ENCODE results near the gene BBS5. TPM values are rescaled to one million over a fixed set of nuclear protein-coding genes. Genes with fewer than 3 reads are reported as not detected.
A peak's percentile ranks its signal among the peaks of the same experiment; 100 is the strongest.

BBS5 gene
- total RNA-seq, 2 experiments from 2014 or later, result 1.3 to 1.4 TPM

DNA sequence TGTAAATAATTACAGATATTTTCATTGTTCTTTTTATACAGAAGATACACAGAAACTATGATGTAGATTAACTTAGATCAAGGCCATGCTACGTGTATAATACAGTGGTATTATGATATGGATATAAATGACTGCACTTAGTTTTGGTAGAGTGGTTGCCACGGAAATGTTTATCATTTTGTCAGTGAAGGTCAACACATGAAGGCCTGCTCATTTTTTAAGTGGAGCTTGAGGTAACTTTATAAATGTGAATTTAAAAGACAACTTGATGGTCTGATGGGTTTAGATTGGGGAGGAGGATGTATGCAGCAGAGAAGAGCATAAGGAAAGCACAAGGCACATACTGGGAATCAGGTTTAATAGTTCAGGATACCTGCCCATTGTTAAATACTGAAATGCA is 14.4 kb upstream of the BBS5 start:
- Mint-ChIP-seq H3K36me3 (ENCODE audit: low read depth) (no peaks in the 10 kb centered on the region), H3K27ac (no peak overlapping the region), H3K27me3 (peaks cover 2% of the 10 kb centered on the region), H3K4me3 (no peak overlapping the region), H3K9me3 (no peaks in the 10 kb centered on the region), H3K4me1 (no peaks in the 10 kb centered on the region)
- ChIA-PET POLR2A (no interaction called here), CTCF (interaction anchor here (0.9 kb wide), 1 partner anchor 15 kb away, joined by 3 read pairs; the partner anchor contains the start of gene BBS5)
- peak; percentile 18 for DNase-seq

DNA sequence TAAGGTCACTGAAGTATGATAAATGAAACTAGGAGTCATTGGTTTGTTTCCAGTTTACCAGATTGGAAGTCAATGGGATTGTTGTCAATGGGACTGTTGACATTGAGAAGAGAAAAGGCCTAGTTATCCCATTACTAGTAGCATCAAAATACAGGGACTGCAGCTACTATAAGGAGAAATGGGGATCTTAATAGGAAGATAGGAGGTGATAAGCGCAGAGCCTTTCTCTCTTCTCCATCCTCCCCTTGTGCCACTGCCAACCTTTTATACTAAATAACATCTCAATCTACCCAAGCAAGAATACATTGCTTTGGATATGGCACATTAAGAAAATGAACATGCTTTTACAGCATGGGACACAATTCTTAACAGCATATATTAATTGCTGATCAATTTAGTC is 10.5 kb upstream of the BBS5 start:
- Mint-ChIP-seq H3K27me3 (peaks cover 2% of the 10 kb centered on the region), H3K4me1 (no peaks in the 10 kb centered on the region), H3K27ac (no peak overlapping the region), H3K36me3 (ENCODE audit: low read depth) (no peaks in the 10 kb centered on the region), H3K9me3 (no peaks in the 10 kb centered on the region), H3K4me3 (no peak overlapping the region)
- DNase-seq, result no peak
- ChIA-PET CTCF (interaction anchor here (1.0 kb wide), 1 partner anchor 10 kb away, joined by 3 read pairs; the partner anchor contains the start of gene BBS5), POLR2A (no interaction called here)

GRCh38 chr2:169469952-169470572 is 9.2 kb upstream of the BBS5 start:
- no peaks in the 10 kb centered on the region for H3K4me1 Mint-ChIP-seq
- H3K9me3 Mint-ChIP-seq, result no peaks in the 10 kb centered on the region
- CTCF ChIA-PET, result interaction anchor here (1.0 kb wide), 1 partner anchor 9 kb away, joined by 3 read pairs; the partner anchor contains the start of gene BBS5
- no peak overlapping the region for H3K4me3 Mint-ChIP-seq
- H3K27me3 Mint-ChIP-seq, result no peaks in the 10 kb centered on the region
- no peaks in the 10 kb centered on the region for H3K36me3 Mint-ChIP-seq (ENCODE audit: low read depth)
- H3K27ac Mint-ChIP-seq, result no peak overlapping the region
- POLR2A ChIA-PET, result no interaction called here
- no peak for DNase-seq

GRCh38 chr2:169472249-169472648 is 7.0 kb upstream of the BBS5 start:
- CTCF ChIA-PET, result interaction anchor here (1.0 kb wide), 1 partner anchor 9 kb away, joined by 5 read pairs; no protein-coding TSS in a partner anchor
- H3K27me3 Mint-ChIP-seq, result no peaks in the 10 kb centered on the region
- POLR2A ChIA-PET, result no interaction called here
- H3K27ac Mint-ChIP-seq, result no peak overlapping the region
- DNase-seq, result no peak
- no peaks in the 10 kb centered on the region for H3K4me1 Mint-ChIP-seq
- H3K36me3 Mint-ChIP-seq (ENCODE audit: low read depth), result no peaks in the 10 kb centered on the region
- H3K4me3 Mint-ChIP-seq, result no peak overlapping the region
- no peaks in the 10 kb centered on the region for H3K9me3 Mint-ChIP-seq

GRCh38 chr2:169476459-169476858 is 2.8 kb upstream of the BBS5 start:
- Mint-ChIP-seq H3K27ac (no peak overlapping the region), H3K36me3 (ENCODE audit: low read depth) (no peaks in the 10 kb centered on the region), H3K27me3 (no peaks in the 10 kb centered on the region), H3K4me1 (peaks cover 18% of the 10 kb centered on the region), H3K9me3 (no peaks in the 10 kb centered on the region), H3K4me3 (no peak overlapping the region)
- DNase-seq, result no peak
- CTCF ChIA-PET, result no interaction called here
- POLR2A ChIA-PET, result no interaction called here

DNA sequence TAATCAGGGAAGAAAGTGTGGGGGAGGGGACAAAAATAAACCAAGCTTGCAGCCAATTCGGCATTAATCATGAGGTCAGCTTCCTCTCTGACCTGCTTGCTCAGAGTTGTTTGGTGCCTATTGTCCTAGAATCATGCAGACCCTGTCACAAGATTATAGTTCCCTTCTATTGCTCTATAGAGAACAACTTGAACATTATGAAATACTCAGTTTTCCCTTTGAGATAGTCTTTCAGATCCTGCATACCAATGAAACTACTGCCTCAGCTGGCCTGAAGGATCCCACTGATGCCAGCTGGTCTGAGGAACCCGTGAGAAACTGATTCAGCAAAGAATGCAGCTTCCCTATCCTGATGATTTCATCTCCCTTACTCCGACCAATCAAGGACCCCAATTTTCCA is 955 bp upstream of the BBS5 start:
- ChIA-PET POLR2A (no interaction called here), CTCF (interaction anchor here (1.0 kb wide), 2 partner anchors 10 to 23 kb away, joined by 3 to 4 read pairs; no protein-coding TSS in a partner anchor)
- Mint-ChIP-seq H3K4me1 (peaks cover 18% of the 10 kb centered on the region), H3K9me3 (no peaks in the 10 kb centered on the region), H3K27me3 (no peaks in the 10 kb centered on the region), H3K36me3 (ENCODE audit: low read depth) (no peaks in the 10 kb centered on the region), H3K4me3 (peak overlapping the region; percentile 57), H3K27ac (peak overlapping the region; percentile 1)
- no peak for DNase-seq

- H3K4me1 Mint-ChIP-seq, result peaks cover 18% of the 10 kb centered on the region
- H3K27me3 Mint-ChIP-seq, result no peaks in the 10 kb centered on the region
- no peak for DNase-seq
- ChIA-PET POLR2A (no interaction called here), CTCF (interaction anchor here (0.9 to 1.8 kb wide), 5 partner anchors 9 to 23 kb away, joined by 3 to 10 read pairs (median 3); no protein-coding TSS in a partner anchor)
- H3K36me3 Mint-ChIP-seq (ENCODE audit: low read depth), result no peaks in the 10 kb centered on the region
- H3K27ac Mint-ChIP-seq, result peak overlapping the region; percentile 65
- peak overlapping the region; percentile 84 for H3K4me3 Mint-ChIP-seq
- H3K9me3 Mint-ChIP-seq, result no peaks in the 10 kb centered on the region
Measured at GRCh38 chr2:169478745-169479256, 493 bp upstream of the BBS5 start.

DNA sequence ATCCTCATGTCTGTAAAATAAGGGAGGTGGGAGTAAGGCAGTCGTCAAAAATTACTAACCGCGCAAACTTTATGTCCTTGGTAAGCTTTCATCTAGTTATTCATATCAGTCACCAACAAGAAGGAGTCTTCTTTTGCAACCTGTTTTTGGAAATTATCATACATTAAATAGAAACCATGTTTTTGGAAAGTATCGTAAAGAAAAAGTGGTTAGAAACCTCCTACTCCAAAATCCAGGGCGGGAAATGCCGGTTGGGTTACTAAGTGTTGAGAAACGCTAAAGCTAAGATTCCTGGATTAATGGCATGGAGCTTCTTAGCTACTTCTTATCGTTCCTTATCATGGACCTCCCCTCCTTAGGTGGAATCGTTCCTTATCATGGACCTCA is 778 bp downstream of the BBS5 start:
- Mint-ChIP-seq H3K36me3 (ENCODE audit: low read depth) (no peaks in the 10 kb centered on the region), H3K4me3 (peak overlapping the region; percentile 84), H3K27ac (no peak overlapping the region), H3K4me1 (peaks cover 18% of the 10 kb centered on the region), H3K9me3 (no peaks in the 10 kb centered on the region), H3K27me3 (no peaks in the 10 kb centered on the region)
- DNase-seq, result no peak
- ChIA-PET POLR2A (no interaction called here), CTCF (interaction anchor here (0.8 to 1.8 kb wide), 3 partner anchors 9 to 16 kb away, joined by 3 to 10 read pairs (median 3); no protein-coding TSS in a partner anchor)

GRCh38 chr2:169485650-169486138 is 6.4 kb downstream of the BBS5 start:
- Mint-ChIP-seq H3K27ac (no peak overlapping the region), H3K36me3 (ENCODE audit: low read depth) (no peaks in the 10 kb centered on the region), H3K4me1 (peaks cover 3% of the 10 kb centered on the region), H3K27me3 (no peaks in the 10 kb centered on the region), H3K4me3 (no peak overlapping the region), H3K9me3 (no peaks in the 10 kb centered on the region)
- no peak for DNase-seq
- ChIA-PET CTCF (no interaction called here), POLR2A (no interaction called here)

DNA sequence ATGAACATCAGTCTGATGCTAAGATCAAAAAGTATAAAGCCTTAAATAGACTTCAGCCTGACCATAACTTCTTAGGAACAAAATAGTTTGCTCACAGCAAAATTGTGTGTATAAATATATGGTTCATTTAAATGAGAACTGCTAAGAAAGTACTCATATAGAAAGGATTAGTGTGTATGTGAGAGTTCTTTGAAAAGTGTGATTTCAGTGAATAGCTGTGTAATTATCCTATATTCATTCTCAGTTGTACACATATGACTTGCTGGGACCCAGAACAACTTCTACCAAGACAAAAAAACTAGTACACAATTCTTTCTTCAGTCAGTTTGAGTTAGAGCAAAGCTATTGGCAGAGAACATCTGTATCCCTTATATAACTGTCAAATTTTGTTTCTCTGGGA is 7.2 kb downstream of the BBS5 start:
- Mint-ChIP-seq H3K4me3 (no peak overlapping the region), H3K36me3 (ENCODE audit: low read depth) (no peaks in the 10 kb centered on the region), H3K4me1 (no peaks in the 10 kb centered on the region), H3K27ac (no peak overlapping the region), H3K9me3 (no peaks in the 10 kb centered on the region), H3K27me3 (no peaks in the 10 kb centered on the region)
- POLR2A ChIA-PET, result no interaction called here
- DNase-seq, result no peak
- CTCF ChIA-PET, result no interaction called here

DNA sequence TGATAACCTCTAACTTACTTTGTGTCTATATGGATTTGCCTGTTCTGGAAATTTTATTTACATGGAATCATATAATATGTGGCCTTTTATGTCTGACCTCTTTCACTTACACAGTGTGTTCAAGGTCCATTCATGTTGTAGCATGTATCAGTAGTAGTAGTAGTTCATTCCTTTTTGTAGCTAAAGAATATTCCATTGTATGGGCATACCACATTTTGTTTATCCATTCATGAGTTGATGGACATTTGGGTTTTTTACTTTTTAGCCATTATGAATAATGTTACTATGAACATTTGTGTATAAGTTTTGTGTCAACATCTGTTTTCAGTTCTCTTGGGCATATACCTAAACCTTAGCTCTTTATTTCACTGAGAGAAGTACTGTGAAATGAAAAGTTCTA is 11.5 kb downstream of the BBS5 start:
- Mint-ChIP-seq H3K9me3 (no peaks in the 10 kb centered on the region), H3K4me1 (no peaks in the 10 kb centered on the region), H3K27ac (no peak overlapping the region), H3K27me3 (no peaks in the 10 kb centered on the region), H3K4me3 (no peak overlapping the region), H3K36me3 (ENCODE audit: low read depth) (no peaks in the 10 kb centered on the region)
- POLR2A ChIA-PET, result no interaction called here
- CTCF ChIA-PET, result no interaction called here
- no peak for DNase-seq

GRCh38 chr2:169491378-169491777 is 12.1 kb downstream of the BBS5 start:
- Mint-ChIP-seq H3K27ac (no peak overlapping the region), H3K36me3 (ENCODE audit: low read depth) (no peaks in the 10 kb centered on the region), H3K27me3 (no peaks in the 10 kb centered on the region), H3K4me3 (no peak overlapping the region), H3K9me3 (no peaks in the 10 kb centered on the region), H3K4me1 (no peaks in the 10 kb centered on the region)
- ChIA-PET POLR2A (no interaction called here), CTCF (no interaction called here)
- no peak for DNase-seq

DNA sequence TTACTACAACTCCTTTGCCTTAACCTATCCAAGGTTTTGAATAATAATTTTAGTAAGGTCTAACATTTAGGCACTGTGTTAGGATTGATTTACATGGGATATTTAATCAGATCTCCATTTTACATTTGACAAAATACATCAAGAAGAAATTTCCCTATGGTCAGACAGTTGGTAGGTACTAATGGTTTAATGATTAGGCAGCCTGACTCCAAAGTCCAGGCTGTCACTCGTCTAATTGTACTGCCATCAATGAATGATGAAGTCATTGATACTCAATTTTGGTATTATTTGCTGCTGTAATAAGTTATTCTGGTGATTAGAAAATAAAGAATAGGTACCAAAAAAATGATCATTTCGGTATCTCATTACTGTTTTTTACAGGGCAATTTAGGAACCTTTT is 14.1 kb downstream of the BBS5 start:
- Mint-ChIP-seq H3K36me3 (ENCODE audit: low read depth) (no peaks in the 10 kb centered on the region), H3K4me1 (no peaks in the 10 kb centered on the region), H3K4me3 (no peak overlapping the region), H3K27me3 (no peaks in the 10 kb centered on the region), H3K9me3 (no peaks in the 10 kb centered on the region), H3K27ac (no peak overlapping the region)
- CTCF ChIA-PET, result no interaction called here
- POLR2A ChIA-PET, result no interaction called here
- DNase-seq, result no peak

Measured in activated CD4-positive, alpha-beta T cell treated with anti-CD3 and anti-CD28 coated beads, Interleukin-2, amount 10 ng/mL, durations not matched to agents 7 days and 5 days (primary cell).